Measurements from ENCODE around the gene FOXP1. TPM values are rescaled to one million over a fixed set of nuclear protein-coding genes. Genes with fewer than 3 reads are reported as not detected.

FOXP1 gene
- total RNA-seq, 1 donor from 2014 or later = 113 TPM

DNA sequence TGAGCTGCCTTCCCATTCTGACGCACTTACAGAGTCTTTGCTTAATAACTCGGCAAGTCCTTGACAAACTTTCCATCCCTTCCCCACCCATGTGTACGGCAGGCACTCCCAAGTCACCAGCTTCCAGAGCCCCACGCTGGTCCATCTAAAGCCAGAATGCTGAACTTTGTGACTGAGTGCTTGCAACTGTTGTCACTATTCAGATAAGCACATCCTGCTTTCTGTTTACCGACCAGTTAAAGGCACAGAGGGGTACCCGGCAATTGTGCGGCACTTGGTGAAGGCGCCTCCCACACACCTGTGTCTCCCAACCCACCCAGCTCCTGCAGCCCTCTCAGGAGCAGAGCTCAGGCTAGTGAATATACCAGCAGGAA lies 430.6 kb downstream of the FOXP1 start:
- Mint-ChIP-seq H3K4me1 (ENCODE audit: unreplicated experiment) (peaks cover 48% of the 10 kb centered on the region), H3K9me3 (no peaks in the 10 kb centered on the region), H3K27me3 (no peaks in the 10 kb centered on the region), H3K27ac (peak overlapping the region; percentile 67), H3K4me3 (no peak overlapping the region), H3K36me3 (peaks cover 8% of the 10 kb centered on the region)
- TF ChIP-seq, protein P1, sequence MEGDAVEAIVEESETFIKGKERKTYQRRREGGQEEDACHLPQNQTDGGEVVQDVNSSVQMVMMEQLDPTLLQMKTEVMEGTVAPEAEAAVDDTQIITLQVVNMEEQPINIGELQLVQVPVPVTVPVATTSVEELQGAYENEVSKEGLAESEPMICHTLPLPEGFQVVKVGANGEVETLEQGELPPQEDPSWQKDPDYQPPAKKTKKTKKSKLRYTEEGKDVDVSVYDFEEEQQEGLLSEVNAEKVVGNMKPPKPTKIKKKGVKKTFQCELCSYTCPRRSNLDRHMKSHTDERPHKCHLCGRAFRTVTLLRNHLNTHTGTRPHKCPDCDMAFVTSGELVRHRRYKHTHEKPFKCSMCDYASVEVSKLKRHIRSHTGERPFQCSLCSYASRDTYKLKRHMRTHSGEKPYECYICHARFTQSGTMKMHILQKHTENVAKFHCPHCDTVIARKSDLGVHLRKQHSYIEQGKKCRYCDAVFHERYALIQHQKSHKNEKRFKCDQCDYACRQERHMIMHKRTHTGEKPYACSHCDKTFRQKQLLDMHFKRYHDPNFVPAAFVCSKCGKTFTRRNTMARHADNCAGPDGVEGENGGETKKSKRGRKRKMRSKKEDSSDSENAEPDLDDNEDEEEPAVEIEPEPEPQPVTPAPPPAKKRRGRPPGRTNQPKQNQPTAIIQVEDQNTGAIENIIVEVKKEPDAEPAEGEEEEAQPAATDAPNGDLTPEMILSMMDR (conservative IDR thresholded peaks at IDR 0.05) = no peak
- DNase-seq (ENCODE audit: extremely low spot score, unreplicated experiment) = no peak

DNA sequence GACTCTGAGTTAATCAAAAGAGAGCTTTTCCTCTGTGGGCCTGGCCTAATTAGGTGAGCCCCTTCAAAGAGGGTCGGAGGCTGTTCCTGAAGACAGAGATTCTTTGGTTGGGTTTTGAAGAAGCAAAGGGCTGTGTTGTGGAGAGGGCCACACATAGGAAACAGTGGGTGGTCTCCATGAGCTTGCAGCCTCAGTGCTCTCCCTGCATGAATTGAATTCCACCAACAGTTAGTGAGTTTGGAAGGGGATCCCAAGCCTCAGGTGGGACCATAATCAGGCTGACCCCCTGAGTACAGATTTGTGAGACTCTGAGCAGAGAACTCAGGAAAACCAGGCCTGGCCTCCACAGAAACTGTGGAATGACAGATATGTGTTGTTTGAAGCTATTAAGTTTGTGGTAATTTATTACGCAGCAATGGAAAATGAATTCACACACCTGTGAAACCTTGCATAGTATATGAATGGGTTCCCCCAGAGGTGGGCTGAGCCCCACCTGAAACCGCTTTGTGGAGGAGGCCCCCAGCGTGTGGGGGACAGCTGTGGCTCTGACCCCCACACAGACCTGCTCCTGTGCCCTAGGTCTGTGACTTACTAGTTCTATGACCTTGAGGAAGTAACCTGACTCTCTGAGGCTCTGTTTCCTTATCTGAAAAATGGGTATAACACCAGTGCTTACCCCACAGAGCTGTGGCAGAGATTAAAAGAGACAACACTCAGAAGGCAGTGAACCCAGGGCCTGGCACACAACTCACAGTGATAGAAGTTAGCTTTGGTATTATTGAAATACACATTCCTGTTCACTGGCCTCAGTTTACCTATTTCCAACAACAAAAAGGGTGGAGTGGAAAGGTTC lies 431.3 kb downstream of the FOXP1 start:
- H3K27ac Mint-ChIP-seq = peak overlapping the region; percentile 67

DNA sequence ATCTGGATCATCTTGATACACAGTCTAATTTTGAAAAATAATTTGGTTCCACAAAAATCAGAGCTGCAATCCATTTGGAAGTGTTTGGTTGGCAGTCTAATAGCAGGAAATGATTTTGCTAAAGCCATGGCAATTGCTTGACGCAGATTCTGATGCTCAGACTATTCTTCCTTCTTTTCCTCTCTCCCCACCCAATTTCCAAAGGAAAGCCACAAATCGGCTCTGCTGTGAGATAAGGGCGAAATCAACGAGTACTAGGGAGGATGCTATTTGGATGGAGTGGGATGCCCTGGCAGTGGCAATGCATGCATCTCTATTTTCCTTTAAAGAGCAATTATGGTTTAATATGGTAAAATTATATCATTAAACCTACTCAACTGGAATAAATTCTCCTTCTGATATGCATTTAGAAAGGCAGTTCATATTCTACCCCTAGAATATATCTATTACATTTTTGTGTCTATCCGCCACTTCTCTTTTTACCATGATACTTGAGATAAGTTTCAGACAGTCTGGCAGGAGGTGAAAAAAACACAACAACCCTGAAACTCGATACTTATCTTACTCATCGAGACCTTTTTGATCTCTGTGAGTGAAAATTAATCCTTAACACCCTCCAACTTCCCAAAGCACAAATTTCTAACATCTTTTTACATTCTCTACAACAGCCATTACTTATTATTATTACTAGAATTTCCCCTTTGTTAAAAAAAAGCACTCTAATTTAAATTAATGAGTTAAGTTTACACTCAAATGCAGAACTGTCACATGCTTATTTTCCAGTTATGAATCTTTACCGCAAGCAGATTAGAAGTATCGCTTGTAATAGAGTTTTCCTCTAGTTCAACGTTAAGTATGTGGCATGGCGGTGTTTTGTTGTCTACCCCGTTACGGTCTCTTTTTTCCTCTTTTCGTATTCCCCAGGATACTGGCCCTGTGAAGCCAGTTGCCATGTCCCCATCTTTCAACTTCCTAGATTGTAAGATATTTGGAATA lies 433.3 kb downstream of the FOXP1 start:
- TF ChIP-seq, protein P1 (conservative IDR thresholded peaks at IDR 0.05) = no peak
- Mint-ChIP-seq H3K4me3 (no peak overlapping the region), H3K27ac (no peak overlapping the region), H3K27me3 (no peaks in the 10 kb centered on the region), H3K9me3 (no peaks in the 10 kb centered on the region), H3K36me3 (peaks cover 4% of the 10 kb centered on the region), H3K4me1 (ENCODE audit: unreplicated experiment) (peaks cover 46% of the 10 kb centered on the region)
- DNase-seq (ENCODE audit: extremely low spot score, unreplicated experiment) = no peak

More for the DNA sequence above, 431.3 kb downstream of the FOXP1 start:
- Mint-ChIP-seq H3K27me3 (no peaks in the 10 kb centered on the region), H3K4me3 (no peak overlapping the region), H3K4me1 (ENCODE audit: unreplicated experiment) (peaks cover 50% of the 10 kb centered on the region), H3K36me3 (peaks cover 8% of the 10 kb centered on the region), H3K9me3 (no peaks in the 10 kb centered on the region)
- DNase-seq (ENCODE audit: extremely low spot score, unreplicated experiment) = no peak
- TF ChIP-seq, protein P1 (conservative IDR thresholded peaks at IDR 0.05) = no peak

DNA sequence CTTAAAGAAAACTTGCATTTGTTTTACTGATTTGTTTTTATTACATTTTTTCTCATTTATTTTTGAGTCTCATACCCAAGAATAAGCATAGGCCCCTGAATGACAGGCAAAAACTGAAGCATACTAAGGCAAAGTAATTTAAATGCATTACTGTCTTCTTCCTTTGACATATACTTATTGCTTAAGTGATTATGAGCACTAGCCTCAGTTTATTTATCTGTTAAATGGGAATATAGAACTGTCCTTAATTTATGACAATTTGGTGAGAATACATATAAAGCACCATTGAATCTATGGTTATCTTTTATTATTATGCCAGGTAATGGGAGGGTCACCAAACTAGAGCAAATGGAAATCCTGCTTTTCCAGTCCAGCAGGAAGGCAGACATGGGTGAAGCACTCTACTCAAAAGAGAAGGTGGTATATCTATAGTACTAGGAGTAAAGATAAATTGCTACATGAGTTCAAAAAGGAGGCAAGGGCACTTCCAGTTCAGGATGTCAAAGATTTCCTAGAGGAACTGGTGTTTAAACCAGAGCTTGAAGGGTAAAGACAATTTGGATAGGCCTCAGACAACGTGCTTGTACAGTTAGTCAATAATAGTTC lies 435.0 kb downstream of the FOXP1 start:
- Mint-ChIP-seq H3K4me1 (ENCODE audit: unreplicated experiment) (peaks cover 49% of the 10 kb centered on the region), H3K4me3 (peak overlapping the region; percentile 49), H3K27me3 (no peaks in the 10 kb centered on the region), H3K36me3 (peaks cover 4% of the 10 kb centered on the region), H3K27ac (peak overlapping the region; percentile 70), H3K9me3 (no peaks in the 10 kb centered on the region)
- DNase-seq (ENCODE audit: extremely low spot score, unreplicated experiment) = no peak
- TF ChIP-seq, protein P1 (conservative IDR thresholded peaks at IDR 0.05) = no peak

DNA sequence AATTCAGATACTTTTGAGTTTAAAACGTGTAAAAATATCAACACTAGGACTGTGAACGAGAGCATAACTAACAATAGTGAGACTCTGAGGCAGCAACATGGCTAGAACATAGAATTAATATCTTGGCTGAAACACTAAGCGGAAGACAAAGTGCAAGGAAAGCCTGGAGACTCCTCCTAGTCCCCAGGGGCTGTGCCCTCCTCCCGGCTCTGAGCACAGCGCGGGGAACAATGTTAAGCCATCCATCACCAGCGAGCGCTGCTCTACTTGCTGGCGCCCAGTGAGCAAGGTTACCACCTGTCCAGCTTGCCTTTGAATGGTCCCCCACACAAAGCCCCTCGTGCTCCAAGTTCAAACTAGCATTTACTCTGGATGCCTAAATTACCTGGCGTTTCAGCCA lies 436.9 kb downstream of the FOXP1 start:
- TF ChIP-seq, protein P1 (conservative IDR thresholded peaks at IDR 0.05) = no peak
- Mint-ChIP-seq H3K4me3 (peak overlapping the region; percentile 42), H3K27ac (peak overlapping the region; percentile 84), H3K4me1 (ENCODE audit: unreplicated experiment) (peaks cover 43% of the 10 kb centered on the region), H3K9me3 (no peaks in the 10 kb centered on the region), H3K27me3 (no peaks in the 10 kb centered on the region), H3K36me3 (peaks cover 4% of the 10 kb centered on the region)
- no peak for DNase-seq (ENCODE audit: extremely low spot score, unreplicated experiment)

Measured in type B pancreatic cell (in vitro differentiated cells).